ENCODE results near the gene TRIM46.
"Not testable (repeated sequence)": the region's sequence is repeated elsewhere in the genome, so short reads cannot be mapped to it uniquely, and the experiment has no call there.

TRIM46 gene

DNA sequence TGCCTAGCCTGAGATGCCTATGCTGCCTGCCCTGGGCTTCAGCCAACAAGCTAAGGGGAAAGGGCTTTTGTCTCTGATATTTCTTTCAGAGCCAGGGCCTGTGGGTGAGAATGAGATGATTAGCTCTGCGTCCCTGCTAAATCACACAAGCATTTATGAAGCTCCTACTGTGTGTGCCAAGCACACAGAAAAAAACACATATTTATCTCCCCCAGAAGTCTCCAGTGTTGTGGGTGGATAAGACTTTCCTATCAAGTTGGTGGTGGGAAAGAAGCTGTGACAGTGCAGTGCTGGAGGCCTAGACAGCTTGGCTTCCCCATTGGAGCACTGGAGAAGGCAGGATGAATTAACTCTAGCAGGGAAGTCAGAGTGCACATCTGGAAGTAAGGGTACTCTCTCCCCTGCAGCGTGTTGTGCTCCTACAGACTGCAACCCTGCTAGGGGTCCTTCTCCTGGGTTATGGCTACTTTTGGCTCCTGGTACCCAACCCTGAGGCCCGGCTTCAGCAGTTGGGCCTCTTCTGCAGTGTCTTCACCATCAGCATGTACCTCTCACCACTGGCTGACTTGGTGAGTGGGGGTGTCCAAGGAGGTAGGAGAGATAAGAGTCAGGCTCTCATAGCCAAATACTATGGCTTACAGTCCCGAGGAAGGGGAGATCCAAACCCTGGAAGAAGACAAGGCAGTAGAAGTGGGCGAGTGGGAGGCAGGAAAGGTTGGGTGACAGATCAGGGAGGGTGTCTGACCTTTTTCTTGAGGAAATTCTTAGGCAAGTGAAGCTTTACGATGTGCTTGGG, 36.3 kb upstream of the TRIM46 start:
- no peak for DNase-seq (ENCODE audit: low read depth in 2 of 2)

DNA sequence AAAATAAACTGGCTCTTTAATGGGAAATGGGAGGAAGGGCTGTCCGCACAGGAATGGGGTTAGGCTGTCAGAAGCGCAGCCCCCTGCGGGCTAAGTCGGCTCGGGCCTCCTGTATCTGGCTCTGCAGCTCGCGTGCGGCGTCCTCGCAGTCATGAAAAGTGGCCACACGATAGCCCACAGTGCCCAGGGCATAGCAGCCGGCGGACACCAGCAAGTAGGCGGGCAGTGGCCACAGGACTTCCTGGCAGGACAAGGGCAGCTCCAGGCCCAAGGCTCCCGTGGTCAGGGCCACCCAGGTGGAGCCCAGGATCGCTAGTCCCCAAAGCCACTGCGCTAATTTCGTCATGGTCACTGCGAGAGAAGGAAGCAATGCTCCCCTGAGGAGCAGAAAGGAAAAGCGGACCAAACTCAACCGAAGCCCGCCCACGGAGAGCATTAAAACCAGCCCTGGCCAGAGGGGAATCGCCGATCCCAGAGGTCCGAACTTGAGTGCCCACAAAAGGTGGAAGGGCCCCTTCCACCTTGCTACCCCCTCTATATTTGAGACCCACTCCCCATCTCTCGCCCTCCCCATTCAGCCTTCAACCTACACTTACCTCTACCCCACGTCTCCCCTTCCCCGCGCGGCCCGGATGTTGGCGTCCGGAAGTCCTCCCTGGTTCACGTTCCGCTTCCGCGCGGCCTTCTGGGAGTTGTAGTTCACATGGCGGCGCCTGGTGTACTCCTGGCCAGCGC, 33.6 kb upstream of the TRIM46 start, which contains the start of gene DPM3:
Gene DPM3 (minus strand): TSS at position 637 of the 735 bp plus-strand sequence. CDS start 291 bp downstream, at position 346.
- peak; percentile 78 to 83 for DNase-seq (ENCODE audit: low read depth in 2 of 2)

DNA sequence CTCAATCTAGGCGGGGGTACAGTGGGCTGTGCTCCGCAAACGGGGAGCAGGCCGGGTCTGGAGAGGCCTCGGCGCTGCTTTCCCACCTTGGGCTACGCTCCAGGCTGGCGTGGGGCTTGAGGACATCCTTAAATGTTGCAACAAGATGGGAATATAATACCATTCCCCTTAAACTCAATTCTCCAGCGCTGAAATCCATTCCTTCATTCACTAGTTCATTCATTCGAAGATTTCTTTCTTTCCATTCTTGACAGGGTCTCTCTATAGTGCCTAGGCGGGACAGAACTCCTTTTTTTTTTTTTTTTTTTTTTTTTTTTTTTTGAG, 33.1 kb upstream of the TRIM46 start:
- no peak for DNase-seq (ENCODE audit: low read depth in 2 of 2)

DNA sequence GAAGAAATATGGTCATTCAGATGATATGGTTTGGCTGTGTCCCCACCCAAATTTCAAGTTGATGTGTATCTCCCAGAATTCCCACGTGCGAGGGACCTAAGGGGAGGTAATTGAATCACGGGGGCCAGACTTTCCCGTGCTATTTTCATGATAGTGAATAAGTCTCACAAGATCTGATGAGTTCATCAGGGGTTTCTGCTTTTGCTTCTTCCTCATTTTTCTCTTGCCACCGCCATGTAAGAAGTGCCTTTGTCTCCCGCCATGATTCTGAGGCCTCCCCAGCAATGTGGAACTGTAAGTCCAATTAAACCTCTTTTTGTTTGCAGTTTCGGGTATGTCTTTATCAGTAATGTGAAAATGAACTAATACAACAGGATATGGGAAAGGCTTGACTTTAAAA, 31.9 kb upstream of the TRIM46 start:
- DNase-seq (ENCODE audit: low read depth in 2 of 2), result no peak

DNA sequence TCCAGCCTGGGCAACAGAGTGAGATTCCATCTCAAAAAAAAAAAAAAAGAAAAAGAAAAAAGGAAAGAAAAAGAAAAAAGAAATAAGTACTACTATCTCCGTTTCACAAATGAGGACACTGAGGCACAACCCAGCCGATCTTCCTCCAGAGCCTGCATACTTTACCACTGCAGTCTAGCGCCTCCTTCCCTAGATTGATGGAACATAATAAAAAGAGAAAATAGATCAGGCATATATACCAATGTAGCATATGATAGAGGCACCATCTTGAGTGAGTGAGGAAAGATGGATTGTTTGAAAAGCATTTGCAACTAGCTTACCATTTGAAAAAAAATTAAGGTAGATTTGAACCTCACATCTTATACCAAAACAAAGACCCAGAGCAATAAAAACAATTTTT, 28.2 kb upstream of the TRIM46 start:
- no peak for DNase-seq (ENCODE audit: low read depth in 2 of 2)

DNA sequence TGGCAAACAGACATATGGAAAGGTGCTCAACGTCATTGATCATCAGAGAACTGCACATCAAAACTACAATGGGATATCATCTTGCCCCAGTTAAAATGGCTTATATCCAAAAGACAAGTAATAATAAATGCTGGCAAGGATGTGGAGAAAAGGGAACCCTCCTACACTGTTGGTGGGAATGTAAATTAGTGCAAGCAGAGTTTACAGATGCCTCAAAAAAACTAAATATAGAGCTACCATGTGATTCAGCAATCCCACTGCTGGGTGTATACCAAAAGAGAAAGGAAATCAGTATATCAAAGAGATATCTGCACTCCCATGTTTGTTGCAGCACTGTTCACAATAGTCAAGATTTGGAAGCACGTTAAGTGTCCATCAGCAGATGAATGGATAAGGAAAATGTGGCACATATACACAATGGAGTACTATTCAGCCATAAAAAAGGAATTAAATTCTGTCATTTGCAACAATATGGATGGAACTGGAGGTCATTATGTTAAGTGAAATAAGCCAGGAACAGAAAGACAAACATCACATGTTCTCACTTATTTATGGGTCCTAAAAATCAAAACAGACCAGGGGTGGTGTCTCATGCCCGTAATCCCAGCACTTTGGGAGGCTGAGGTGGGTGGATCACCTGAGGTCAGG, 17.5 kb upstream of the TRIM46 start:
- DNase-seq (ENCODE audit: low read depth in 2 of 2), result not testable (repeated sequence)

DNA sequence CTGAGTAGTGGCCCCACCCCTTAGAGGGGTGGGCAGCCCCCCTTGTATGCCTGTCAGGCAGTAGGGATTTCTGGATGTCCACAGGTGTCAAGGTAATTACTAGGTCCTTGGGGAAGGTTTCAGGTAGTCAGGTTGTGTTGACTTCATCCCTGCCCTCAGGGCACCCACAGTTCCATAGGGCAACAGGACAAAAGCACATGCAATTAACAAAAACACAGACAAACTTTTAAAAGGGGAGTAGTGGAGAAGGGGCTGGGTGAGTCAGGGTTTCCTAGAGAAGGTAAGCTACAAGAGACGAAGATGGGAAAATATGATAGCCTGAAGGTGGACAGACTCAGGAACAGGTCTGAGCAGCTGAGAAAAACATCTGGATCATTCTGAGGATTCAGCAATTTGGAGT, 14.7 kb upstream of the TRIM46 start:
- DNase-seq (ENCODE audit: low read depth in 2 of 2), result no peak

DNA sequence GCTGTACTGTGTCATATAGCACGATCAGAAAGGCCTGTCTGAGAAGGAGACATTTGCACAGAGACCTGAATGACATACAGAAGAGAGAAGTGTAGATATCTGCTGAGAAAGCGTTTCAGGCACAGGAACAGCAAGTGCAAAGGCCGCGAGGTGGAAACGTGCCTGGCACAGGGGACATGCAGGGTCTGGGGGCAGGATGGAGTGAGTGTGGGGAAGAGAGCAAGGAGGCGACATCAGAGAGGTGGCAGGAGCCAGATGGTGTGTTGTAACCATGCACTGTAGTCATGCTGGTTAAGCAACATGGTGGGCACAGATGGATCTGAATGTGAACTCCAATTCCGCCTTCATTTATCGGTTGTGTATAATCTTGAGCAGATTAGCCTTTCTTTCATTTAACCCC, 13.5 kb upstream of the TRIM46 start:
- no peak for DNase-seq (ENCODE audit: low read depth in 2 of 2)

DNA sequence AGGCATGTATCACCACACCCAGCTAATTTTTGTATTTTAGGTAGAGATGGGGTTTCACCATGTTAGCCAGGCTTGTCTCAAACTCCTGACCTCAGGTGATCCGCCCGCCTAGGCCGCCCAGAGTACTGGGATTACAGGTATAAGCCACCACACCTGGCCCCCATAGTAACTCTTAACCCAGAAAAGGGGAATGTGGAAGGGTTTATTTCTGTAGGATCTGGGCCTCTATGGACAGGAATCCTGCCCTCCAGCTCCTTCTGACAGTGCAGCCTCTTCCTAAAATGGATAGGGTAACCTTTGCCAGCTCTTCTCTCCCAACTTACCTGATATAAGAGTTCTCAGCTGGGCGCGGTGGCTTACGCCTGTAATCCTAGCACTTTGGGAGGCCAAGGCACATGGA, 11.0 kb upstream of the TRIM46 start:
- not testable (repeated sequence) for DNase-seq (ENCODE audit: low read depth in 2 of 2)

DNA sequence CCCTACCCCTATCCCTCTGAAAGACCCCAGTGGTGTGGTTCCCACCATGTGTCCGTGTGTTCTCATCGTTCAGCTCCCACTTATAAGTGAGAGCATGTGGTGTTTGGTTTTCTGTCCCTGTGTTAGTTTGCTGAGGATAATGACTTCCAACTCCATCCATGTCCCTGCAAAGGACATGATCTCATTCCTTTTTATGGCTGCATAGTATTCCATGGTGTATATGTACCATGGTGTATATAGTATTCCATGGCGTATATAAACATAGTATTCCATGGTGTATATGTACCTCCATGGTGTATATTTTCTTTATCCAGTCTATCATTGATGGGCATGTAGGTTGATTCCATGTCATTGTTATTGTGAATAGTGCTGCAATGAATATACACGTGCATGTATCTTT, 9.9 kb upstream of the TRIM46 start:
- not testable (repeated sequence) for DNase-seq (ENCODE audit: low read depth in 2 of 2)

DNA sequence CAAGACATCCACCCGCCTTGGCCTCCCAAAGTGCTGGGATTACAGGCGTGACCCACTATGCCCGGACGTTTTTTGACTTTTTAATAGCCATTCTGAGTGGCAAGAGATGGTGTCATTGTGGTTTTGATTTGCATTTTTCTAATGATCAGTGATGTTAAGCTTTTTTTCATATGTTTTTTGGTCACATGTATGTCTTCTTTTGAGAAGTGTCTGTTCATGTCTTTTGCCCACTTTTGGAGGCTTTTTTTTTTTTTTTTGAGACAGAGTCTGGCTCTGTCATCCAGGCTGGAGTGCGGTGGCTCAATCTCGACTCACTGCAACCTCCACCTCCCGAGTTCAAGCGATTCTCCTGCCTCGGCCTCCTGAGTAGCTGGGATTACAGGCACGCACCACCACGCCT, 9.0 kb upstream of the TRIM46 start:
- DNase-seq (ENCODE audit: low read depth in 2 of 2), result not testable (repeated sequence)

DNA sequence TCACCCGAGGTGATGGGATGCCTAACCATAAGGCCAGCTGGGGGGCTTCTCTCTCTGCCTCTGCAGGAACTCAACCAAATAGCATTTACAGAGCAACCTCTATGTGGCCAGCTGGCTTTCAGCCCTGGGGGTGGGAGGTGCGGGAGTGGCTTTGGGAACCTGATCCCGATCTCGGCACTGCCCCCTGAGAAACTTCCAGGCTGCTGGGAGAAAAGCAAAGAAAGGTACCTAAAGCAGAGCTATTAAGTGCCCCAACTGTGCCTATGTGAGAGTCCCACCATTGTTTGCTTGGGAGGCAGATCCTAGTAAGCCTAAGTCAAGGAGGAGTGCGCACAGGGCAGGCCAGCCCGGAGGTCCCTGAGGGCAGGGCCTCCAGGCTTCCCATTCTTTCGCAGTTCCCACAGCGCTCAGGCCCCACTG, 7.6 kb upstream of the TRIM46 start:
- DNase-seq (ENCODE audit: low read depth in 2 of 2), result no peak

DNA sequence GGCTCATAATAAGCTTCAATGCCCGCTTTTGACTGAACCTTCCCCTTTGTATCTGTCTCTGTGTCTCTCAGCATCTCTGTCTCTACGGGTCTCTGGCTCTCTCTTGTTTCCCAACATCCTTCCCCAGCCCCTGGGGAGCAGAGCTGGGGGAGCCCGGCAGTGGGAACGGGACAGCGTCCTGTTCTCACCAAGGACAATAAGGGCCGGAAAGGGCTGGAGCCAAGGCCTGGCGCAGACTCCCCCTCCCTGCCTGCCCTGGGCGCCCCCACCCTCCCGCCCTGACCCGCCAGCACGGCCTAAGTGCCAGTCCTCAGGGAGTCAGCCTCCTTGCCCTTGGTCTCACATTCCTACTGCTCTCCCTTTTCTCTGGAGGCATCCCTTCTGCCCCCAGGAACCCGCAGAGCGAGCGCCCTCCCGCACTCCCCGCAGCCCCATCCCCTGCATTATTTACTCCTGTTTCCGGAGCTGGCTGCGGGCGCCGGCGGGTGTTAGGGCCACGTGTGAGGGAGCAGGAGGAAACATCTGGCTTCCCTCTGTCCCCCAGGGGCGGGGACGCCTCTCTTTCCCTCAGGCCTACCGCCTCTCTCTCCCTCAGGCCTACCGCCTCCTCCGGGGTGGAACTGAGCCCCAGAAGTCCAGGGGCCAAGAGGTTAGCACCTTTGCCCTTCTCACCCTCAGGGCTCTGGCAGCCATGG, 7.0 kb upstream of the TRIM46 start:
- no peak for DNase-seq (ENCODE audit: low read depth in 2 of 2)

DNA sequence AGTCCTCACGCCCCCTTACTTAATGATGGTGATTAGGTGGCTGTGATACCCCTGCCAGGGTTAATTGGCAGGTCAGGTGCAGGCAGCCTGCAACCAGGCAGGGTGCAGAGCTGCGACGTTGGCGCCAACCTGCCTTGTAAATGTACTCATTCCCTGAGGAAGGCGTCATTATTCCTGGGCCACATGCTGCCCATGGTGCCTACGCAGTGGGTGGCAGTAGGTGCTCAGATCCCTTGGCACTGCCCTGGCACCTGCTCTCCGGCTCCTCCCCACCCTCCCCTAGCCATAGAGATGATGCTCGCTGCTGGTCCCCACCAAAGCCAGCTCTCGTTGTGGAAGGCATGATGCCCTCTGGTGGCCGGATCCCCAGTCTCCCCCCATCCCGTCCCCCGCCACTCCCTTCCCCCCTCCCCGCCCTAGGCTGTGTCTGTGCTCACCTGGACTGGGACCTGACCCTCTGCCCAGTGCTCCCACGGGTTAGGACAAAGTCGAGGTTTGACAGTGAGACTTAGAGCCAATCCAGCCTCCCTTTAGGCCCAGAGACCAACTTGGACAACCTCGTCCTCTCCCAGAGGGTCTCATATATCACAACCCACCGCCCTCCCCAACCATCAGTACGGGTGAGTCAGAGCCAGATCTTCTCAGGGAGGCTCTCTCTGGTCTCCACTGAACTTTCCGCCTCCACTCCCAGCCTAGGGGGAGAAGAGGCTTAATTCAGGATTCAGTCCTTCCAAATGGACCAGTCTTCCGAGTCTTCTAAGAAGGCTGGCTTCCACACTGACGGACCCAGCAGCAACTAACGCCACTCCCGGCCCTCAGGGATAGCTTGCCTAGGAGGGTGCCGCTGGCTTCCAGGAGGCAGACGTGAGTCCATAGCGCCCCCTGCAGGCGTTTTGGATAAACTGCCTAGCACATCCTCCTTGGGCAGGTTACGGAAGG, 6.2 kb upstream of the TRIM46 start:
- peak; percentile 67 to 72 for DNase-seq (ENCODE audit: low read depth in 2 of 2)

DNA sequence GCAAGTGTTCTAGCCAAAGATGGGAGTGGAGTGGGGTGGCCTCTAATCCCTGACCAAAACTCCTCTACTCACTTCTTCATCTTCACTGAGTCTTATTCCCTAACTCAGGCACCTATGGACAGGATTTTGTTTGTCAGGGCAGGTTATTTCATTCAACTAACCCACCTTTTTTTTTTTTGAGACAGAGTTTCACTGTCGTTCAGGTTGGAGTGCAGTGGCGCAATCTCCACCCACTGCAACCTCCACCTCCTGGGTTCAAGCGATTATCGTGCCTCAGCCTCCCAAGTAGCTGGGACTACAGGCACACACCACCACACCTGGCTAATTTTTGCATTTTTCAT, 5.6 kb upstream of the TRIM46 start:
- not testable (repeated sequence) for DNase-seq (ENCODE audit: low read depth in 2 of 2)

DNA sequence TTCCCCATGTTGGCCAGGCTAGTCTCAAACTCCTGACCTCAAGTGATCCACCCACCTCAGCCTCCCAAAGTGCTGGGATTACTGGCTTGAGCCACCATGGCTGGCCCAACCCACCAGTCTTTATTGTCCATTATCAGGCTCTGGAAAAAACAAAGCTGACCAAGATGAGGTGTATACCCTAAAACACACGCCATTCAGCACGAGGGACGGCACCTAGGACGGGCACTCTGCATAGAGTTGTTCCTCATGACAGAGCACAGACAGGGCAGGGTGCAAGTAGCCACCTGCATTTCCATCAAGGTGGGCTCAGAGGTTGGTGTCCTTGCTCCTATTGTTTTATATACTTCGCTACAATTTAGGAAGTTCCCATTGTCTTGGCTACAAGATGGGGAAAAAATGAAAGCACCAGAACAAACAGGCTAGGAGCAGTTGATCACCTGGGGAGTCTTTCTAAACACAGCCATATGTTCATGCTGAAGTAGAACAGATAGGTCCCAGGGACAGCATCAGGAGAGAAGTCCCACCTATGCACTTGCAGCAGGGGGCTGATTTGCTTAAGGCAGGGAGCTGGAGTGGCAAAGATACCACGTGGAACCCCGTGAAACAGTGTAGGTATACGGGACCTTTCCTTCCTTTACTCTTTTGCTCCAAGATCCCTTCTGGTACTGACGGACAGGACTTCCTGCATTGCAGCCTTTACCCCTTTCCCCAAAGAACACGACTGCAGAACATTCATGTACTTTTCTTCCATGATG, 5.0 kb upstream of the TRIM46 start:
- no peak for DNase-seq (ENCODE audit: low read depth in 2 of 2)

DNA sequence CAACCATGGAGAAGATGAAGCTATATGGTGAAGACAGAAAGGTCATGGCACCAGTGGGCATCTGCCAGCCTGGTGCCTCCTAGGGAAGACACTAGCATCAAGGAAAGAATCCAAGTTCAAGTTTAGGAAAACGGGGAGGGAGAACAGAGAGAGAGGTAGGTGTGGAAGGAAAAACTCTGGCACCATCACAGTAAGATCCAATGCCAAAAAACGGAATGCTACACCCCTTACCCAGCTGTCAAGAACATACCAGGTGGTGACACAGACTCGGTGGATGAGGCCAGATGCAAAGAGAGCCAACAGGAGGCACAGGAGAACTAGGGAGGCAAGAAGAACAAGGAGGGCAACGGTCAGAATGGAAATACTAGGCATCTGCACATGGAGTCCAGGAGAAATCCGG, 4.1 kb upstream of the TRIM46 start:
- no peak for DNase-seq (ENCODE audit: low read depth in 2 of 2)

DNA sequence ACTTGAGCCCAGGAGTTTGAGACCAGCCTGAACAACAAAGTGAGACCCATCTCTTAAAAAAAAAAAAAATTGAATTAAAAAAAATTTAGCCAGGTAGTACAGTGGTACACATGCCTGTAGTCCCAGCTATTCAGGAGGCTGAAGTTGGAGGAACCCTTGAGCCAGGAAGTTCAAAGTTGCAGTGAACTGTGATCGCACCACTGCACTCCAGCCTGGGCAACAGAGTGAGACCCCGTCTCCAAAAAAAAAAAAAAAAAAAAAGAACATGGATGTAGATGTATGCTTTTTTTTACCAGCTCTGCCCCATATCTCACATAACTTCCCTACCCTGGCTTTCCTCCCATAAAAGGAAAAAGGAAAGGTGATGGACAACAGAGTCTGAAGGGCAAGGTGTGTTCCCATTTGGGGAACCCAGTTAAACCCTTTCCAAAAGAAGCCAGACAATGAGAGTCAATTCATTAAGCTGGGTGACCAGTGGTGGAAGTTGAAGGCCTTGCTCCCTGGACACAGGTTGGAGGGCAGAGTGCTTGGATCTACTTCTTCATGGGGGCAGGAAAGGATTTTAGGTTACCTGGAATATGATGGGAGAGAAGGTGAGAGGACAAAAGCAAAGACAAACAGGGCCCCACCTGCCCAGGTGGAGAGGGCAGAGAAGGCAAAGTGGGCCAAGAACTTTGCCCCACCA, 3.4 kb upstream of the TRIM46 start:
- no peak for DNase-seq (ENCODE audit: low read depth in 2 of 2)

DNA sequence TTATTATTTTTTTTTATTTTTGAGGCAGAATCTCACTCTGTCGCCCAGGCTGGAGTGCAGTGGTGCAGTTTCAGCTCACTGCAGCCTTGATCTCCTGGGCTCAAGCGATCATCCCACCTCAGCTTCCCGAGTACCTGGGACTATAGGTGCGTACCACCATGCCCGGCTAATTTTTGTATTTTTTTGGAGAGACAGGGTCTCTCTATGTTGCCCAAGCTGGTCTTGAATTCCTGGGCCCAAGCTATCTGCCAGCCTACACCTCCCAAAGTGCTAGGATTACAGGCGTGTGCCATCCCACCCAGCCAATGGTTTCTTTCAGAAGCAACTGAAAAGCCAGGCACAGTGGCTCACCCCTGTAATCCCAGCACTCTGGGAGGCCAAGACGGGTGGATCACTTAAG, 2.8 kb upstream of the TRIM46 start:
- no peak for DNase-seq (ENCODE audit: low read depth in 2 of 2)

All from stimulated activated CD8-positive, alpha-beta memory T cell treated with anti-CD3 and anti-CD28 coated beads, Interleukin-7, amount 100 ng/mL, for 4 hours (primary cell).